Measurements from ENCODE around the gene POLA1.
"Not testable (repeated sequence)": the region's sequence is repeated elsewhere in the genome, so short reads cannot be mapped to it uniquely, and the experiment has no call there.

Gene POLA1

GRCh38 chrX:24799078-24799477, 105.4 kb downstream of the POLA1 start:
- no peak for DNase-seq

- DNase-seq, result no peak
Observed at GRCh38 chrX:24799565-24799964, 105.8 kb downstream of the POLA1 start.

- no peak for DNase-seq
Observed at GRCh38 chrX:24805201-24805600, 111.5 kb downstream of the POLA1 start.

GRCh38 chrX:24819807-24820206, 126.1 kb downstream of the POLA1 start:
- DNase-seq, result not testable (repeated sequence)

GRCh38 chrX:24828147-24828546, 134.4 kb downstream of the POLA1 start:
- no peak for DNase-seq

- DNase-seq, result no peak
Observed at GRCh38 chrX:24828600-24828999, 134.9 kb downstream of the POLA1 start.

GRCh38 chrX:24833695-24834094, 140.0 kb downstream of the POLA1 start:
- DNase-seq, result no peak

- no peak for DNase-seq
Observed at GRCh38 chrX:24837966-24838365, 144.2 kb downstream of the POLA1 start.

- no peak for DNase-seq
Observed at GRCh38 chrX:24838629-24839028, 144.9 kb downstream of the POLA1 start.

- DNase-seq, result no peak
Observed at GRCh38 chrX:24839331-24839730, 145.6 kb downstream of the POLA1 start.

- no peak for DNase-seq
Observed at GRCh38 chrX:24842486-24842885, 148.8 kb downstream of the POLA1 start.

- no peak for DNase-seq
Observed at GRCh38 chrX:24846550-24847150, 152.9 kb downstream of the POLA1 start.

GRCh38 chrX:24851289-24851688, 157.6 kb downstream of the POLA1 start:
- DNase-seq, result no peak

- no peak for DNase-seq
Observed at GRCh38 chrX:24851780-24852179, 158.1 kb downstream of the POLA1 start.

GRCh38 chrX:24858004-24858746, 164.5 kb downstream of the POLA1 start:
- DNase-seq, result no peak

GRCh38 chrX:24859211-24859841, 165.6 kb downstream of the POLA1 start:
- no peak for DNase-seq

- no peak for DNase-seq
Observed at GRCh38 chrX:24860140-24860539, 166.4 kb downstream of the POLA1 start.

- DNase-seq, result no peak
Observed at GRCh38 chrX:24862343-24862742, 168.6 kb downstream of the POLA1 start.

- not testable (repeated sequence) for DNase-seq
Observed at GRCh38 chrX:24863779-24864178, 170.1 kb downstream of the POLA1 start.

- DNase-seq, result no peak
Observed at GRCh38 chrX:24870143-24870542, 176.4 kb downstream of the POLA1 start.

GRCh38 chrX:24874604-24875247, 181.0 kb downstream of the POLA1 start:
- DNase-seq, result no peak

- no peak for DNase-seq
Observed at GRCh38 chrX:24876530-24877287, 183.0 kb downstream of the POLA1 start.

GRCh38 chrX:24877288-24877664, 183.6 kb downstream of the POLA1 start:
- DNase-seq, result no peak

Measured in activated gamma-delta T cell treated with Interleukin-2 at 50 U/mL for 16 hours (primary cell).